Naive B cell (primary cell): ENCODE results near the gene ICA1. TPM values are rescaled to one million over a fixed set of nuclear protein-coding genes. Genes with fewer than 3 reads are reported as not detected.
"Not testable (repeated sequence)": the region's sequence is repeated elsewhere in the genome, so short reads cannot be mapped to it uniquely, and the experiment has no call there.

ENCODE experiments used
- ATAC-seq, 2 donors: fragments of 150-1000 bp; cut with Tn5 transposase; 2 replicates each; pipeline ENCODE4 v1.10.0; 2021; ENCODE audit warnings: low read depth in 2 of 2, mild to moderate bottlenecking in 2 of 2, moderate library complexity in 2 of 2
- DNase-seq: peaks from one replicate; pipeline ENCODE4 v3.0.0; 2022
- H3K27ac Mint-ChIP-seq, 6 donors: one replicate each; pipeline ENCODE4 v1.8.0; 2020 to 2022; ENCODE audit warnings: mild to moderate bottlenecking in 6 of 6, mixed read lengths in 6 of 6, moderate library complexity in 5 of 6, inconsistent platforms in 2 of 6
- H3K27me3 Mint-ChIP-seq, 3 donors: one replicate each; pipeline ENCODE4 v1.8.0; 2021 to 2022; ENCODE audit warnings: mixed read lengths in 3 of 3, mild to moderate bottlenecking in 1 of 3
- H3K36me3 Mint-ChIP-seq, 2 donors: one replicate each; pipeline ENCODE4 v1.8.0; 2020 to 2022; ENCODE audit warnings: mixed read lengths in 2 of 2, inconsistent platforms in 1 of 2, mild to moderate bottlenecking in 1 of 2
- H3K4me1 Mint-ChIP-seq, 3 donors: one replicate each; pipeline ENCODE4 v1.8.0; 2020 to 2022; ENCODE audit warnings: mixed read lengths in 3 of 3, inconsistent platforms in 1 of 3, mild to moderate bottlenecking in 1 of 3, moderate library complexity in 1 of 3
- H3K4me3 Mint-ChIP-seq, 8 donors: one replicate each; pipeline ENCODE4 v1.8.0; 2020 to 2022; ENCODE audit warnings: mild to moderate bottlenecking in 8 of 8, mixed read lengths in 8 of 8, moderate library complexity in 8 of 8, inconsistent platforms in 2 of 8
- H3K9me3 Mint-ChIP-seq, 7 donors: one replicate each; pipeline ENCODE4 v1.8.0; 2020 to 2022; ENCODE audit warnings: mixed read lengths in 7 of 7, mild to moderate bottlenecking in 5 of 7, inconsistent platforms in 2 of 7, moderate library complexity in 1 of 7
- polyA plus RNA-seq, 6 donors: library from polyadenylated mRNA; unstranded; fragments of 300-500 nt; fragmentation: Illumina TruSeq; gene quantifications; one replicate each; pipeline ENCODE4 v1.2.3, GENCODE V29; 2021; ENCODE audit warnings: low read depth in 6 of 6

The ICA1 gene
- polyA plus RNA-seq, 6 donors from 2014 or later = 0.13 to 0.22 (median 0.19) TPM; not detected in 2

GRCh38 chr7:8089036-8089780, 172.8 kb downstream of the ICA1 start:
- ATAC-seq (no peak), DNase-seq (no peak)
- H3K4me1 Mint-ChIP-seq = no peaks in the 10 kb centered on the region
- peak overlapping the region in 1 of 6 donors; percentile 41 for H3K27ac Mint-ChIP-seq
- H3K36me3 Mint-ChIP-seq = peaks cover 20 to 22% of the 10 kb centered on the region in 2 donors
- H3K9me3 Mint-ChIP-seq = no peaks in the 10 kb centered on the region
- H3K27me3 Mint-ChIP-seq = no peaks in the 10 kb centered on the region
- no peak overlapping the region for H3K4me3 Mint-ChIP-seq

GRCh38 chr7:8086239-8086638, 175.7 kb downstream of the ICA1 start:
- Mint-ChIP-seq H3K27me3 (no peaks in the 10 kb centered on the region), H3K27ac (no peak overlapping the region), H3K36me3 (peaks cover 14 to 20% of the 10 kb centered on the region in 2 donors), H3K9me3 (no peaks in the 10 kb centered on the region), H3K4me3 (no peak overlapping the region), H3K4me1 (no peaks in the 10 kb centered on the region)
- ATAC-seq (no peak), DNase-seq (no peak)

- no peaks in the 10 kb centered on the region for H3K27me3 Mint-ChIP-seq
- ATAC-seq = no peak
- no peak overlapping the region for H3K4me3 Mint-ChIP-seq
- H3K4me1 Mint-ChIP-seq = no peaks in the 10 kb centered on the region
- no peaks in the 10 kb centered on the region for H3K9me3 Mint-ChIP-seq
- peaks cover 14 to 20% of the 10 kb centered on the region in 2 donors for H3K36me3 Mint-ChIP-seq
- peak overlapping the region in 2 of 6 donors; percentile 47 to 59 for H3K27ac Mint-ChIP-seq
- no peak for DNase-seq
These were observed 176.5 kb downstream of the ICA1 start for GRCh38 chr7:8085420-8085819.

- H3K9me3 Mint-ChIP-seq = no peaks in the 10 kb centered on the region
- DNase-seq = no peak
- no peak for ATAC-seq
- no peak overlapping the region for H3K4me3 Mint-ChIP-seq
- no peaks in the 10 kb centered on the region for H3K27me3 Mint-ChIP-seq
- H3K36me3 Mint-ChIP-seq = peaks cover 14 to 20% of the 10 kb centered on the region in 2 donors
- no peak overlapping the region for H3K27ac Mint-ChIP-seq
- no peaks in the 10 kb centered on the region for H3K4me1 Mint-ChIP-seq
These were observed 177.1 kb downstream of the ICA1 start for GRCh38 chr7:8084836-8085235.

- DNase-seq (no peak), ATAC-seq (no peak)
- Mint-ChIP-seq H3K4me1 (peaks cover 0 to 2% (median 0%) of the 10 kb centered on the region in 3 donors), H3K27ac (no peak overlapping the region), H3K4me3 (no peak overlapping the region), H3K9me3 (no peaks in the 10 kb centered on the region), H3K27me3 (no peaks in the 10 kb centered on the region), H3K36me3 (peaks cover 19 to 23% of the 10 kb centered on the region in 2 donors)
These were observed 179.2 kb downstream of the ICA1 start for GRCh38 chr7:8082762-8083161.

- Mint-ChIP-seq H3K27me3 (no peaks in the 10 kb centered on the region), H3K27ac (peak overlapping the region in 4 of 6 donors; percentile 11 to 85 (median 67)), H3K9me3 (no peaks in the 10 kb centered on the region), H3K4me3 (no peak overlapping the region), H3K4me1 (peaks cover 0 to 2% (median 0%) of the 10 kb centered on the region in 3 donors), H3K36me3 (peaks cover 8 to 12% of the 10 kb centered on the region in 2 donors)
- no peak for ATAC-seq
- no peak for DNase-seq
These were observed 183.5 kb downstream of the ICA1 start for GRCh38 chr7:8078418-8078817.

GRCh38 chr7:8070451-8071180, 191.4 kb downstream of the ICA1 start:
- no peaks in the 10 kb centered on the region for H3K27me3 Mint-ChIP-seq
- DNase-seq (no peak), ATAC-seq (no peak)
- H3K4me3 Mint-ChIP-seq = no peak overlapping the region
- H3K27ac Mint-ChIP-seq = no peak overlapping the region
- peaks cover 24 to 26% of the 10 kb centered on the region in 2 donors for H3K36me3 Mint-ChIP-seq
- peaks cover 0 to 45% (median 10%) of the 10 kb centered on the region in 3 donors for H3K4me1 Mint-ChIP-seq
- no peaks in the 10 kb centered on the region for H3K9me3 Mint-ChIP-seq

GRCh38 chr7:8068892-8069686, 192.9 kb downstream of the ICA1 start:
- DNase-seq (no peak), ATAC-seq (no peak)
- peaks cover 31 to 34% of the 10 kb centered on the region in 2 donors for H3K36me3 Mint-ChIP-seq
- H3K4me1 Mint-ChIP-seq = peaks cover 5 to 54% (median 14%) of the 10 kb centered on the region in 3 donors
- no peak overlapping the region for H3K4me3 Mint-ChIP-seq
- no peaks in the 10 kb centered on the region for H3K27me3 Mint-ChIP-seq
- H3K27ac Mint-ChIP-seq = peak overlapping the region in 3 of 6 donors; percentile 57 to 68 (median 64)
- peaks cover 0 to 2% (median 0%) of the 10 kb centered on the region in 7 donors for H3K9me3 Mint-ChIP-seq

- Mint-ChIP-seq H3K4me1 (peaks cover 8 to 49% (median 8%) of the 10 kb centered on the region in 3 donors), H3K36me3 (peaks cover 18 to 26% of the 10 kb centered on the region in 2 donors)
These were observed 196.6 kb downstream of the ICA1 start for GRCh38 chr7:8065356-8065813.

GRCh38 chr7:8064828-8065227, 197.1 kb downstream of the ICA1 start:
- H3K36me3 Mint-ChIP-seq = peaks cover 18 to 26% of the 10 kb centered on the region in 2 donors
- no peak overlapping the region for H3K27ac Mint-ChIP-seq
- H3K9me3 Mint-ChIP-seq = peaks cover 0 to 6% (median 0%) of the 10 kb centered on the region in 7 donors

More at GRCh38 chr7:8065356-8065813, 196.6 kb downstream of the ICA1 start:
- DNase-seq (no peak), ATAC-seq (no peak)
- H3K27me3 Mint-ChIP-seq = no peaks in the 10 kb centered on the region
- H3K4me3 Mint-ChIP-seq = no peak overlapping the region
- H3K27ac Mint-ChIP-seq = peak overlapping the region in 1 of 6 donors; percentile 12
- peaks cover 0 to 6% (median 0%) of the 10 kb centered on the region in 7 donors for H3K9me3 Mint-ChIP-seq

GRCh38 chr7:8063706-8064297, 198.2 kb downstream of the ICA1 start:
- Mint-ChIP-seq H3K4me3 (no peak overlapping the region), H3K4me1 (peaks cover 8 to 43% (median 8%) of the 10 kb centered on the region in 3 donors), H3K36me3 (peaks cover 18 to 26% of the 10 kb centered on the region in 2 donors), H3K9me3 (peaks cover 0 to 6% (median 0%) of the 10 kb centered on the region in 7 donors), H3K27ac (peak overlapping the region in 1 of 6 donors; percentile 59), H3K27me3 (no peaks in the 10 kb centered on the region)
- no peak for ATAC-seq
- no peak for DNase-seq

More at GRCh38 chr7:8064828-8065227, 197.1 kb downstream of the ICA1 start:
- H3K27me3 Mint-ChIP-seq = no peaks in the 10 kb centered on the region
- ATAC-seq (no peak), DNase-seq (no peak)
- H3K4me3 Mint-ChIP-seq = no peak overlapping the region
- H3K4me1 Mint-ChIP-seq = peaks cover 8 to 49% (median 8%) of the 10 kb centered on the region in 3 donors

- peaks cover 8 to 37% (median 8%) of the 10 kb centered on the region in 3 donors for H3K4me1 Mint-ChIP-seq
- ATAC-seq, DNase-seq, H3K9me3 Mint-ChIP-seq, H3K27me3 Mint-ChIP-seq, H3K4me3 Mint-ChIP-seq: not testable (repeated sequence)
- peak overlapping the region in 1 of 6 donors; percentile 59 for H3K27ac Mint-ChIP-seq
- H3K36me3 Mint-ChIP-seq = peaks cover 18 to 22% of the 10 kb centered on the region in 2 donors
These were observed 198.7 kb downstream of the ICA1 start for GRCh38 chr7:8063300-8063699.
